Measurements from ENCODE around the gene GIPC2.
"Not testable (repeated sequence)": the region's sequence is repeated elsewhere in the genome, so short reads cannot be mapped to it uniquely, and the experiment has no call there.

Gene GIPC2

GRCh38 chr1:78068681-78069283 is 23.0 kb downstream of the GIPC2 start:
- DNase-seq (ENCODE audit: low read depth in 3 of 3) = no peak

GRCh38 chr1:78069784-78070183 is 24.0 kb downstream of the GIPC2 start:
- DNase-seq (ENCODE audit: low read depth in 3 of 3) = no peak

- DNase-seq (ENCODE audit: low read depth in 3 of 3) = no peak
Measured at GRCh38 chr1:78070210-78070609, 24.4 kb downstream of the GIPC2 start.

- DNase-seq (ENCODE audit: low read depth in 3 of 3) = no peak
Measured at GRCh38 chr1:78070758-78071157, 25.0 kb downstream of the GIPC2 start.

GRCh38 chr1:78071696-78072095 is 25.9 kb downstream of the GIPC2 start:
- no peak for DNase-seq (ENCODE audit: low read depth in 3 of 3)

GRCh38 chr1:78072216-78072615 is 26.4 kb downstream of the GIPC2 start:
- DNase-seq (ENCODE audit: low read depth in 3 of 3) = no peak

GRCh38 chr1:78073441-78073840 is 27.7 kb downstream of the GIPC2 start:
- DNase-seq (ENCODE audit: low read depth in 3 of 3) = no peak

GRCh38 chr1:78075621-78076020 is 29.9 kb downstream of the GIPC2 start:
- DNase-seq (ENCODE audit: low read depth in 3 of 3) = no peak

- DNase-seq (ENCODE audit: low read depth in 3 of 3) = no peak
Measured at GRCh38 chr1:78078358-78078757, 32.6 kb downstream of the GIPC2 start.

- DNase-seq (ENCODE audit: low read depth in 3 of 3) = no peak
Measured at GRCh38 chr1:78079580-78079979, 33.8 kb downstream of the GIPC2 start.

- no peak for DNase-seq (ENCODE audit: low read depth in 3 of 3)
Measured at GRCh38 chr1:78080767-78081166, 35.0 kb downstream of the GIPC2 start.

GRCh38 chr1:78081980-78082860 is 36.5 kb downstream of the GIPC2 start:
- DNase-seq (ENCODE audit: low read depth in 3 of 3) = no peak

GRCh38 chr1:78084639-78085038 is 38.9 kb downstream of the GIPC2 start:
- DNase-seq (ENCODE audit: low read depth in 3 of 3) = not testable (repeated sequence)

GRCh38 chr1:78086697-78087096 is 40.9 kb downstream of the GIPC2 start:
- DNase-seq (ENCODE audit: low read depth in 3 of 3) = no peak

- DNase-seq (ENCODE audit: low read depth in 3 of 3) = no peak
Measured at GRCh38 chr1:78088015-78088414, 42.2 kb downstream of the GIPC2 start.

GRCh38 chr1:78088486-78088885 is 42.7 kb downstream of the GIPC2 start:
- no peak for DNase-seq (ENCODE audit: low read depth in 3 of 3)

- no peak for DNase-seq (ENCODE audit: low read depth in 3 of 3)
Measured at GRCh38 chr1:78089010-78089409, 43.2 kb downstream of the GIPC2 start.

- no peak for DNase-seq (ENCODE audit: low read depth in 3 of 3)
Measured at GRCh38 chr1:78090472-78091133, 44.8 kb downstream of the GIPC2 start.

- DNase-seq (ENCODE audit: low read depth in 3 of 3) = no peak
Measured at GRCh38 chr1:78091215-78091813, 45.5 kb downstream of the GIPC2 start.

- DNase-seq (ENCODE audit: low read depth in 3 of 3) = no peak
Measured at GRCh38 chr1:78091886-78092285, 46.1 kb downstream of the GIPC2 start.

- DNase-seq (ENCODE audit: low read depth in 3 of 3) = no peak
Measured at GRCh38 chr1:78092643-78093042, 46.9 kb downstream of the GIPC2 start.

GRCh38 chr1:78093560-78093959 is 47.8 kb downstream of the GIPC2 start:
- no peak for DNase-seq (ENCODE audit: low read depth in 3 of 3)
